22Rv1 (cell line): ENCODE results near the gene MEX3B.
"Not testable (repeated sequence)": the region's sequence is repeated elsewhere in the genome, so short reads cannot be mapped to it uniquely, and the experiment has no call there.

Source experiments
- H3K27ac ChIP-seq: fragments of 450-650 bp; 2 replicates; pipeline ENCODE4 v1.5.1; 2017
- CTCF ChIP-seq: fragments of 450-650 bp; IDR thresholded peaks from 2 replicates; pipeline ENCODE4 v1.5.1; 2017; ENCODE audit warnings: mild to moderate bottlenecking
- ZFX ChIP-seq: fragments of 450-650 bp; IDR thresholded peaks from 2 replicates; pipeline ENCODE4 v1.6.1; 2017; ENCODE audit warnings: antibody characterized with exemption, borderline replicate concordance

MEX3B gene

GRCh38 chr15:82040862-82041261 is 5.0 kb downstream of the MEX3B start:
- H3K27ac ChIP-seq: no peak overlapping the region; the same call in 1 of the 2 replicates
- TF ChIP-seq CTCF: no peak
- no peak for TF ChIP-seq ZFX

- TF ChIP-seq CTCF (no peak), ZFX (no peak)
- H3K27ac ChIP-seq: no peak overlapping the region; the same call in 1 of the 2 replicates
These were observed 5.4 kb downstream of the MEX3B start for GRCh38 chr15:82040390-82040789.

GRCh38 chr15:82039871-82040270 is 5.9 kb downstream of the MEX3B start:
- no peak for TF ChIP-seq CTCF
- TF ChIP-seq ZFX: no peak
- H3K27ac ChIP-seq: no peak overlapping the region

GRCh38 chr15:82036461-82036860 is 9.4 kb downstream of the MEX3B start:
- TF ChIP-seq ZFX (no peak), CTCF (no peak)
- H3K27ac ChIP-seq: no peak overlapping the region

- no peak for TF ChIP-seq ZFX
- TF ChIP-seq CTCF: no peak
- H3K27ac ChIP-seq: no peak overlapping the region
These were observed 13.9 kb downstream of the MEX3B start for GRCh38 chr15:82031871-82032270.

GRCh38 chr15:82030176-82030575 is 15.6 kb downstream of the MEX3B start:
- TF ChIP-seq ZFX: no peak
- TF ChIP-seq CTCF: no peak
- H3K27ac ChIP-seq: no peak overlapping the region

- H3K27ac ChIP-seq: not testable (repeated sequence)
These were observed 17.7 kb downstream of the MEX3B start for GRCh38 chr15:82028163-82028562.

- TF ChIP-seq ZFX (no peak), CTCF (no peak)
- no peak overlapping the region for H3K27ac ChIP-seq
These were observed 23.8 kb downstream of the MEX3B start for GRCh38 chr15:82021992-82022391.
